ENCODE data around the gene MYOG.

Gene MYOG

DNA sequence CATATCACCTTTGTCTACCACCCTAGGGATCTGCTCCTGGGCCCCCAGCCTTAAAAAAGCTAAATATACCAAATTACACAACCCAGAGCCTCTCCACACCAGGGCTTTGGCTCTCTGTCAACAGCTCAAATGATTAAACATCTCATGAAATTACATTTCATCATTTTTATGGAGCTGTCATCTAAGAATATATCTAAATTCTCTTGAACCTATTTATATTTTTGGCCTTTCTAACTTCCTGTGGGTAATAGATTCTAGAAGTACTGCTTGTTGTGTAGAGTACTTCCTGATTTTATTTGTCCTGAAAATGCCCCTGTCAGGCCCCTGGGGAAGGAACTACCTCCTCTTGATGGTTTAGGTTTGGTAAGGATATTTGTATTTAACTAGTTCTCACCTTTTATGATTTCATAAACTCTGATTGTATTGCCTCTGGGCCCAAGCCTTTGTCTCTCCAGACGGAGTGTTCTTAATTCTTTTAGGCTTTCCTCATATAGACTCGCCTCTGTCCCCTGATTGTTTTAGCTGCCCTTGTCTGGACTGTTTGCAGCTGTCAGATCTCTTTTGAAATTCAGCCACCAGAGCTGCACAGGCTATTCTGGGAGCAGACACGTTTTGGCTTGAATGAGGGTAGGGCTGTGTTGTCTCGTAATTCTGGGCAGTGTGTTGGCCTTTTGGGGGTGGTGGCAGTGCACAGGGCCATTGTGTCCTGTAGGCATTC lies 16.6 kb downstream of the MYOG start:
- peak; percentile 61 for DNase-seq

- no peak for DNase-seq
These were observed 18.8 kb downstream of the MYOG start for GRCh38 chr1:203066965-203067364.

DNA sequence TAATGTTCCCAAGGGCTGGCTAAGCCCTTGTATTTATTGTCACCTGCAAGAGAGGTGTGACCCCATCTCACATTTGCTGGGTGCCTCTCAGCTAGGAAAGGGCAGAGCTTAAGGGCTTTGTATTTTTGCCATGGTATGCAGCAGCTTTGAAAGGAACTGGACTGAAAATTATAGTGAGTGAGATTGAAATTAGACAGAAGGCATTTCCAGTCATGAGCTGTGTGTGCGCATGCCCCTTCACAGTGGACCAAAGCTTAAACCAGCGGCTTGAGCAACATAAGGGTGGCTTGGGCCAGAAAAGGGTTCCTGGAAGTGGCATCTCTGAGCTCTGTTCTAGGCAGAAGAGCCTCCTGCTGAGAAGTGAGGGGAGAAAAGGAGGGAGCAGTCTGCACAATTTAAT lies 19.8 kb downstream of the MYOG start:
- no peak for DNase-seq

DNA sequence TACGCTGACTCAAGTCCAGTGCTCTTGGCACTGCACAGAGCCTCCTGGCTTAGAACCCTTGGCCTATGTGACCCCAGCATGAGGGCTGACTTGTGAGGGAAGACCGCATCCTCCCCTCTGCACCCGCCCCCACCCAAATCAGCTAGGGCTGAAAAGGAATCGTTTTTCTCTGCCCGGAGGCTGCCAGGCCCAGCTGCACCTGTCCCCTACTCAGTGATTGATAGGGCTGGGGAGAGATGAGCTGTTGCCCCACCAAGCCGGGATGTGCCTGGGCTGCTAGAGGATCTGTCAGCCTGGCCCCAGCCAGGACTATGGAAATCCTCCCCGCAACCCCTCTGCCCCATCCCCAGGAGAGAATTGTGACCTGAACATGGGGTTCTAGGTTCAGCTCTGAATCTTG lies 20.6 kb downstream of the MYOG start:
- DNase-seq: no peak

DNA sequence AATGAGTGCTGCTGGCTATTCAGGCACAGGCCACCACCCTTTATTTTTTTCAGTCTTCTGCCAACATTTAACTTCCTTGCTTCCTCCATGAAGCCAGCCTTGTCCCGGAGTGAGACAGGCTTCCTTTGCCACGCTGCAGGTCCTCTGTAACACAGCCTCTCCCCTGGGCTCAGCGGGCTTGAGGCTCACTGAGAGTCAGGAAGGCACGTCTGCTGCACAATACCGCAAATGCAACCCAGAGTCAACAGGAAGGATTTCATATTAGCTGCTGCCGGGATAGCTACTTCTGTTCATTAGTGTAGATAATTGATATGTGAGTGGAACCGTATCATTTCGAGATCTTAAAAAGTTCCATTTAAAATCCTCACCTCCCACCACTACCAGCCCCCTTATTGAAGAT lies 22.5 kb downstream of the MYOG start:
- no peak for DNase-seq

GRCh38 chr1:203060115-203060514 lies 25.7 kb downstream of the MYOG start:
- DNase-seq: no peak

DNA sequence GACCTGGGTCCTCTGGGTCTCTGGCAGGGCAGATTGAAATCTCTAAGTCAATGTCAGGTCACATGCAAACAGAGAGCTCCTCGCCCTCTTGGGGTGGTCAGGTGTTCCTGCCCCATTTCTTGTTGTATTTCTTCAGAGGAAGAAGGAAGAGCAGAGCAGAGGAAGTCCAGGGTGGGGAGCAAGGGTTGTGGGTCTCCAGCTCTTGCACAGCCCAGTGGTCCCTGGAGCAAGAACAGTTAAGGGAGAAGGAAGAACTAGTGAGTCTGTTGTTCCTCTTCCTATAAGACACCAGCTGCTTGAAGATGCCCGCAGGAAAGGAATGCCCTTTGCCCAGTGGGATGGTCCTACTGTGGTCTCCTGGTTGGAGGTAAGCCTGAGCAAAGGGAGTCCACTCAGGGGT lies 26.3 kb downstream of the MYOG start:
- peak; percentile 21 for DNase-seq

DNA sequence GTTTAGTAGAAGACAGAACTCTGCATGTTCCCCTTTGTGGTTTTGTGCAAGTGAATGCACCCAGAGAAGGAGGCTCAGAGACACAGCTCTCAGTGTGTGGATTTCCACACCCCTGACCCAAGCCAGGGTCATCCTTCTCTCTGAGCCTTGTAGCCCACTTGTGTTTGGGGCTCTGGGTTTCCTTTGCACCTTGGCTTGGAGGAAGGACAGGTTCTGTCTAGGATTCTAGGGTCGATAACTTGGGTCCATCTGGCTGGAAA lies 27.2 kb downstream of the MYOG start:
- DNase-seq: peak; percentile 25

DNA sequence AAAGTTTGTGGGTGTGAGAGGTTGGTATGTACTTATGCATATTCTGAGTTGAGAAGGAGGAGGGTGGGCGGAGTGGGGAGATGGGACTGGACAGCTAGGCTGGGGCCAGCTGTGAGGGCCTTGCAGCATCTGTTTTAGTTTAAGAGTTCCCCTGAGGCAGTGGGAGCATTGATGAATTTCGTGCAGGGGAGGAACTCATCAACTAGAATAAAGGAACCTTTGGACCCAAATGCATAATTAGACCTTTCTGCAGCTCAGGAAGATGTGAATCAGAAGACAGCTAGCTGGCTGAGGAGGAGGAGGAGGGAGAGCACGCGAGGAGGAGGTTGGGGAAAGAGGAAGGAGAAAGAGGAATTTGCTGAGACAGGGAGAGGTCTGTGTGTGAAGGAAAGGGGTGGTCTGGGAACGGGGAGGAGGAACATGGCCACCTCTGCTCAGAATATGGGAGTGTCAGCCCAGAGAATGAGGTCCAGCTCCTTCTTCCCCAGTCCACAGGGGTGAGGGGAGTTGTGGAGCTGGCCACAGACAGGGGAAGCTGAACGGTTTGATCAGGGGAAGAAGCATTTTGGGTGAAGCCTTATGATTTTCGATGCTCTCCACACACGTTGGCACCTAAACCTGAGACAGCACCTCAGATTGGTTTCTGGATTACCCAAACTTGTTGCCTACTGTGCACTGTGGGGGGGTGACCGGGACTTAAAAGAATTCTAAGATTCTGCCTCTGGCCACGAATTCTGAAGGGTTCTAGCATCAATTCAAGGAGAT lies 27.7 kb downstream of the MYOG start:
- peak; percentile 48 for DNase-seq

DNA sequence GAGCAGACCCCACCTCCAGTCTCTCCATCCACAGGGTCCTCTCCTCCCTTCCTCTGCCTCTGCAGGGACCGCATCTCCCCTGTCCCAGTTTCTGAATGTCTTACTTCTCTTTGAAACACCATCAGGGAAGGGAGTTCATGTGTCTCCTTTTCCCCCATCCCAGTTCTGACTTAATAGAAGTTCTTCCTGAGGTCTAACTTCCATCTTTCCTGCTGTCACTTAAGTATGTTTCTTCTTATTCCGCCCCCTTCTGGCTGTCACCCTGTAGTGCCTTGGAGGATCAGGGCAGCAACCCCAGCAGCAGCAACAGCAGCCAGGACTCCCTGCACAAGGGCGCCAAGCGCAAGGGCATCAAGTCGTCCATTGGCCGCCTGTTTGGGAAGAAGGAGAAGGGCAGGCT lies 29.3 kb downstream of the MYOG start:
- DNase-seq: no peak

DNA sequence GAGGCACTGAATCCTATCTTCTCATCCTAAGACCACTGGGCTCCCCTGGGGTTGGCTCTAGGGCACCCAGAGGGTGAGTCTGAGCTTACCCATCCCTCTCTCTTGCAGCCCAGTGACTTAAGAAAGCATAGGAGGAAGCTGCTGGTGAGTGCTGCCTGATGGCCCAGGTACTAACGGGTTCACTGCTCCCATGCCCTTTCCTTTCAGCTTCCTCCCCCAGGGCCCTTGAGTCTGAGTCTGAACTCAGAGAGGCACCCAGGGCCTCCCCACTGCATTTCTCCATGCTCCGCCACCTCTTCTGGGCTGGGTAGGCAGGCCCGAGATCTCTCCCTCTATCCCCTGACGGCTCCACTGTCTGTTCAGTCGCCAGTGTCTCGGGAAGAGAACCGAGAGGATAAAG lies 29.8 kb downstream of the MYOG start:
- DNase-seq: no peak

DNA sequence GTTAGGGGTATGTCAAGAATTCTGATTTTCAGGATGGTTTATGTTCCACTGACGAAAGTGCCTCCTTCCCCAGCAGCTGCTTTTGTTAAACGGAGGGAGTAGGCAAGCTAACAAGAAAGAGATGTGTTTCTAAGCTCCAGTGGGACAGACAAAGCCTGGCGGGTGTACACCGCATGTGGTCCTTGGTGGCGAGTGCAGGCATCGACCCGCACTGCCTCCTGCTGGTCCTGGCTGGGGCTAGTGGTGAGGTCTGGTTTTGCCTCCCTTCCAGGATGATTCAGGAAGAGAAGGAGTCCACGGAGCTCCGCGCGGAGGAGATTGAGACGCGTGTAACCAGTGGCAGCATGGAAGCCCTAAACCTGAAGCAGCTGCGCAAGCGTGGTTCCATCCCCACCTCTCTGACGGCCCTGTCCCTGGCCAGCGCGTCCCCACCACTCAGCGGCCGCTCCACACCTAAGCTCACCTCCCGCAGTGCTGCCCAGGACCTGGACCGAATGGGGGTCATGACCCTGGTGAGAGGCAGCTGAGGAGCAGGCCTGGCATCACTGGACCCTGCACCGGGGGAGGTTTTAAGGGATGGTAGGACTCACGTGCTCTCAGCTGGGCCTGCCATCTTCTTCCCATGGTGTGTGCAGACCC lies 30.5 kb downstream of the MYOG start:
- DNase-seq: no peak

GRCh38 chr1:203054642-203055041 lies 31.2 kb downstream of the MYOG start:
- no peak for DNase-seq

DNA sequence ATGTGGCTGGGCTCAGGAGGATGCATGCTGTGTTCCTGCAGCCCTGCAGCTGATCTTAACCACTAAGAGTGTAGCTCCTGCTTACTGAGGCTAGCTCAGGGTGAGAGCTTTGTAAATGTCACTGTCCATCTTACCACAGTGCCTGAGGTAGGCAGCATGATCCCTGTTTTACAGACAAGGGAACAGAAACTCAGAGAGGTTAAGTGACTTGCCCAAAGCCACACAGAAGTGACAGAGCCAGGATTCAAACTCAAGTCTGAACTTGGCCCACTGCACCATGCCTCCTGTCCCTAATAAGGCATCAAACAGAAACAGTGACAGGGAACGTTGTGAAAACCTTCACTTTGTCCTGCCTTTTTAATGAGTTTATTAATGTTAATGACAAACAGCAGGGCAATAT lies 31.6 kb downstream of the MYOG start:
- DNase-seq: no peak

DNA sequence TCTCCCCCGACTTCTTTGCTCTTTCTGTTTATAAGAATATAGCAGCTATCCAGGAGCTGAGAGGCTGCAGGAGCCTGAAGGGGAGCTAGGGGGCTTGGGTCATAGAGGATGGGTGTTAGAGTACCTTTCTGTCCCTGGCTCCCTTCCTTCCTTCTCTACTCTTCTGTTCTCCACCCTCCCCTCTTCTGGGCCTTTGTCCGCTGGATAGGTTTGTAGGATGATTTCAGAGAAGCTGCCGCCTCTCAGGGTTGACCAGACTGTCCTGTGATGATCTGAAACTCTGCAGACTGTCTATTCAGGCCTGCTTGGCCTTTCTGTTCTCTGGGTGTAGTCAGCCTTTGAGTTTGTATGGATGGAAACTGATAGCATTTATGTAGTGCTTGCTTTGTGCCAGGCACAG lies 33.2 kb downstream of the MYOG start:
- DNase-seq: no peak

GRCh38 chr1:203051841-203052324 lies 33.9 kb downstream of the MYOG start:
- DNase-seq: no peak

GRCh38 chr1:203050826-203051225 lies 35.0 kb downstream of the MYOG start:
- DNase-seq: peak; percentile 23

GRCh38 chr1:203049576-203050180 lies 36.1 kb downstream of the MYOG start:
- no peak for DNase-seq

GRCh38 chr1:203049077-203049476 lies 36.7 kb downstream of the MYOG start:
- DNase-seq: no peak

- DNase-seq: no peak
These were observed 37.2 kb downstream of the MYOG start for GRCh38 chr1:203048555-203049051.

DNA sequence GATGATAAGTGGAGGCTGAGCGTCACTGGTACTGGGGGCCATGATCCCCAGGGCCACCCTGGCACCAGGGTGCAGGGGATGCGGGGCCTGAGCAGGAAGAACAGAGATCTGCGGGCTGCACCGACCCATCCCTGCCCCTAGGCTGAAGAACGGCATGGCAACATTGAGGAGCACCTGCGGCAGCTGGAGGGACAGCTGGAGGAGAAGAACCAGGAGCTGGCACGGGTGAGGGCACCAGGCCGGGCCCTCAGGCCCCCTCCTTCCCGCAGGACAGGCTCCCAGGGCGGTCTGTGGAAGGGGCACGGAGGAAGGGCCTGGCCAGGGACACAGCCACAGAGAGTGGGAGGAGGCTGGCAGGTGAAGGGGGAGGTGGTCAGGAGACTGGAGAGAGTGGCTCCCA lies 37.7 kb downstream of the MYOG start:
- no peak for DNase-seq

GRCh38 chr1:203046984-203047630 lies 38.7 kb downstream of the MYOG start:
- DNase-seq: peak; percentile 80
